HepG2 (cell line): ENCODE measurements around the gene ZNF771. TPM values are rescaled to one million over a fixed set of nuclear protein-coding genes. Genes with fewer than 3 reads are reported as not detected.

Experiments
- CCAR2 ChIP-seq: fragments of 200-400 bp; formaldehyde crosslinking; optimal IDR thresholded peaks from 2 replicates; pipeline ENCODE3; 2018; ENCODE audit warnings: low read depth, mild to moderate bottlenecking, low read length, moderate library complexity
- CCDC6 ChIP-seq: sonication (generic); formaldehyde crosslinking; IDR thresholded peaks from 2 replicates; pipeline ENCODE4 v1.8.1; 2022; ENCODE audit warnings: mild to moderate bottlenecking, missing genetic modification reagents, moderate library complexity
- ETV5 ChIP-seq: IDR thresholded peaks from 2 replicates; pipeline ENCODE4 v1.6.1; 2018; ENCODE audit warnings: missing biosample characterization, missing genetic modification reagents, inconsistent platforms, borderline replicate concordance
- HNRNPH1 ChIP-seq: fragments of 200-400 bp; formaldehyde crosslinking; optimal IDR thresholded peaks from 2 replicates; pipeline ENCODE3; 2017; ENCODE audit warnings: mild to moderate bottlenecking, low read depth, low read length
- ISX ChIP-seq: sonication (generic); formaldehyde crosslinking; conservative IDR thresholded peaks from 2 replicates; pipeline ENCODE4 v1.5.0; 2020; ENCODE audit warnings: missing genetic modification reagents
- NBN ChIP-seq: fragments of 450-650 bp; conservative IDR thresholded peaks from 2 replicates; pipeline ENCODE4 v1.6.1; 2017
- RFX5 ChIP-seq: IDR thresholded peaks from 2 replicates; pipeline ENCODE4 v1.6.1; 2011; ENCODE audit warnings: low read depth, low read length, improper control_type of control experiment
- YEATS4 ChIP-seq: sonication (generic); formaldehyde crosslinking; IDR thresholded peaks from 2 replicates; pipeline ENCODE4 v1.4.0; 2020; ENCODE audit warnings: missing genetic modification reagents, borderline replicate concordance
- ZBTB7B ChIP-seq: sonication (generic); formaldehyde crosslinking; IDR thresholded peaks from 2 replicates; pipeline ENCODE4 v1.4.0; 2020; ENCODE audit warnings: missing genetic modification reagents
- ZNF432 ChIP-seq: sonication (generic); formaldehyde crosslinking; IDR thresholded peaks from 2 replicates; pipeline ENCODE4 v1.5.0; 2020; ENCODE audit warnings: missing genetic modification reagents, mild to moderate bottlenecking, borderline replicate concordance
- ZNF446 ChIP-seq: sonication (generic); formaldehyde crosslinking; IDR thresholded peaks from 2 replicates; pipeline ENCODE4 v1.5.0; 2020; ENCODE audit warnings: mild to moderate bottlenecking, missing genetic modification reagents
- ZNF451 ChIP-seq: sonication (generic); formaldehyde crosslinking; IDR thresholded peaks from 2 replicates; pipeline ENCODE4 v1.5.0; 2020; ENCODE audit warnings: mild to moderate bottlenecking, missing genetic modification reagents
- ZNF512B ChIP-seq: sonication (generic); formaldehyde crosslinking; IDR thresholded peaks from 2 replicates; pipeline ENCODE4 v1.5.1; 2020; ENCODE audit warnings: missing genetic modification reagents, mild to moderate bottlenecking, borderline replicate concordance
- ZNF556 ChIP-seq: sonication (generic); formaldehyde crosslinking; IDR thresholded peaks from 2 replicates; pipeline ENCODE4 v1.4.0; 2020; ENCODE audit warnings: mild to moderate bottlenecking, missing genetic modification reagents, borderline replicate concordance
- ZNF597 ChIP-seq: sonication (generic); formaldehyde crosslinking; IDR thresholded peaks from 2 replicates; pipeline ENCODE4 v1.5.0; 2020; ENCODE audit warnings: missing genetic modification reagents
- ZNF619 ChIP-seq: sonication (generic); formaldehyde crosslinking; IDR thresholded peaks from 2 replicates; pipeline ENCODE4 v1.4.0; 2020; ENCODE audit warnings: mild to moderate bottlenecking, missing genetic modification reagents
- ZNF709 ChIP-seq: sonication (generic); formaldehyde crosslinking; IDR thresholded peaks from 2 replicates; pipeline ENCODE4 v1.5.0; 2020; ENCODE audit warnings: mild to moderate bottlenecking, missing genetic modification reagents
- polyA plus RNA-seq, 8 experiments: library from polyadenylated mRNA; depleted of rRNA in 3 of 8; stranded (reverse) in 7 of 8; unstranded in 1 of 8; fragments of >200 nt; fragmentation: Illumina TruSeq in 4 of 8; extraction: Trizol in 4 of 8; gene quantifications; 2 replicates each; pipeline versions ENCODE4 v1.2.1 to v1.2.3, GENCODE V29; 2011 to 2016; ENCODE audit warnings: low read depth in 4 of 8, missing spikeins in 1 of 8, mixed read lengths in 1 of 8; ENCODE audit not compliant: insufficient read depth in 1 of 8
- total RNA-seq, 5 experiments: library from RNA; depleted of rRNA; stranded (reverse); fragments of >200 nt; fragmentation: Illumina TruSeq; extraction: Trizol; gene quantifications; 2 replicates each; pipeline ENCODE4 v1.2.3, GENCODE V29; 2016; ENCODE audit warnings: low read depth in 1 of 5
- TF ChIP-seq, protein P1 (sequence below): sonication (generic); formaldehyde crosslinking; IDR thresholded peaks from 2 replicates; pipeline ENCODE4 v1.5.1; 2020; ENCODE audit warnings: mild to moderate bottlenecking, missing genetic modification reagents
- TF ChIP-seq, protein P2 (sequence below): IDR thresholded peaks from 2 replicates; pipeline ENCODE4 v1.6.1; 2016; ENCODE audit warnings: mild to moderate bottlenecking

The ZNF771 gene
- total and polyA plus RNA-seq, 2 of the 13 experiments (the other 11 are each of a cell fraction or from before 2014, with no cell fraction given) = 5.0 to 11.8 TPM

DNA sequence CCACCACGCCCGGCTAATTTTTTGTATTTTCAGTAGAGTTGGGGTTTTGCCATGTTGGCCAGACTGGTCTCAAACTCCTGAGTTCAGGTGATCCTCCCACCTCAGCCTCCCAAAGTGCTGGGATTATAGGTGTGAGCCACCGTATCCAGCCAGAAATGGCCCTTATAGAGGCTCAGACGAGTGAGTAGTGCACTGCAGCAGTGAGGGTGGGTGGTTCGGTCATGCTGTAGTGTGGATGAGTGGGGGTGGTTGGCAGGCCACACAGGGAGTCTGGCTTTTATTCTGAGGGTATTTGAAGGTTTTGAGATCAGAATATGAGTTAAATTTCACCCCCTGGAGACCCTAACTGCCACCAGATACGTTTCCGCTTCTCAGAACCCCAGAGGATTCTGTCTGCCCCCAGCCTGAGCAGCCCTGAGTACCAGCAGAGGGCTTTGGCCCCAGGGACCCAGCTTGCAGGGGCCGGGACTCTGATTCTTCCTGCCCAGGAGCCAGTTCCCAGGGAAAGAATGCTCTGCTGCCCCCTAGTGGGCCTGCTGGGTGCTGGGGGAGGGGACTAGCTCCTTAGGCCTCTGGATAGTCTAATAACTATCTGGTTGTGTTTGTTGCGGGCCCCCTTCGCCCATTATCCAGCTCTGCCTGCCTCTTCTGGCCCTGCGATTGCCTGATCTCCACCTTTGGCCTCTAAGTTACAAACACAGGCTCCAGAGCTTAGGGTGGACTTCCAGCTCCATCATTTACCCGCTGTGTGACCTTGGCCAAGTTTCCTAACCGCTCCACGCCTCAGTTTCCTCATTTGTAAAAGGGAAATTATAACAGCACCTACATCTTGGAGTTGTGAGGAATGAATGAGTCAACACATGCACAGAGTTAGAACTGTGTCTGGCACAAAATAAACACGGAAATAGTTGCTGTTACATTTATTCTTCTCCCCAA is 2.0 kb downstream of the ZNF771 start (continued):
- no peak for TF ChIP-seq HNRNPH1
- TF ChIP-seq RFX5 = no peak; the same call in 1 of the 2 replicates
- no peak for TF ChIP-seq CCDC6
- no peak for TF ChIP-seq CCAR2
- TF ChIP-seq, protein P1, sequence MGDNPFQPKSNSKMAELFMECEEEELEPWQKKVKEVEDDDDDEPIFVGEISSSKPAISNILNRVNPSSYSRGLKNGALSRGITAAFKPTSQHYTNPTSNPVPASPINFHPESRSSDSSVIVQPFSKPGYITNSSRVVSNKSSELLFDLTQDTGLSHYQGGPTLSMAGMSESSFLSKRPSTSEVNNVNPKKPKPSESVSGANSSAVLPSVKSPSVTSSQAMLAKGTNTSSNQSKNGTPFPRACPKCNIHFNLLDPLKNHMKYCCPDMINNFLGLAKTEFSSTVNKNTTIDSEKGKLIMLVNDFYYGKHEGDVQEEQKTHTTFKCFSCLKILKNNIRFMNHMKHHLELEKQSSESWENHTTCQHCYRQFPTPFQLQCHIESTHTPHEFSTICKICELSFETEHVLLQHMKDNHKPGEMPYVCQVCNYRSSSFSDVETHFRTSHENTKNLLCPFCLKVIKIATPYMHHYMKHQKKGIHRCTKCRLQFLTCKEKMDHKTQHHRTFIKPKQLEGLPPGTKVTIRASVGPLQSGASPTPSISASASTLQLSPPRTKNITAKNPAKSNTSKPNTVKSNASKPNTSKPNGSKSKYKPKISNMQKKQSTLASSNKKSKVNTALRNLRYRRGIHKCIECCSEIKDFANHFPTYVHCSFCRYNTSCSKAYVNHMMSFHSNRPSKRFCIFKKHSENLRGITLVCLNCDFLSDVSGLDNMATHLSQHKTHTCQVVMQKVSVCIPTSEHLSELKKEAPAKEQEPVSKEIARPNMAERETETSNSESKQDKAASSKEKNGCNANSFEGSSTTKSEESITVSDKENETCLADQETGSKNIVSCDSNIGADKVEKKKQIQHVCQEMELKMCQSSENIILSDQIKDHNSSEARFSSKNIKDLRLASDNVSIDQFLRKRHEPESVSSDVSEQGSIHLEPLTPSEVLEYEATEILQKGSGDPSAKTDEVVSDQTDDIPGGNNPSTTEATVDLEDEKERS (CRISPR knock-in tag) = no peak
- TF ChIP-seq ZBTB7B (CRISPR knock-in tag) = peak; percentile 86
- TF ChIP-seq, protein P2, sequence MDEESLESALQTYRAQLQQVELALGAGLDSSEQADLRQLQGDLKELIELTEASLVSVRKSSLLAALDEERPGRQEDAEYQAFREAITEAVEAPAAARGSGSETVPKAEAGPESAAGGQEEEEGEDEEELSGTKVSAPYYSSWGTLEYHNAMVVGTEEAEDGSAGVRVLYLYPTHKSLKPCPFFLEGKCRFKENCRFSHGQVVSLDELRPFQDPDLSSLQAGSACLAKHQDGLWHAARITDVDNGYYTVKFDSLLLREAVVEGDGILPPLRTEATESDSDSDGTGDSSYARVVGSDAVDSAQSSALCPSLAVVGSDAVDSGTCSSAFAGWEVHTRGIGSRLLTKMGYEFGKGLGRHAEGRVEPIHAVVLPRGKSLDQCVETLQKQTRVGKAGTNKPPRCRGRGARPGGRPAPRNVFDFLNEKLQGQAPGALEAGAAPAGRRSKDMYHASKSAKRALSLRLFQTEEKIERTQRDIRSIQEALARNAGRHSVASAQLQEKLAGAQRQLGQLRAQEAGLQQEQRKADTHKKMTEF = peak; percentile 73; the same call in 1 of the 2 replicates
- no peak for TF ChIP-seq ZNF446 (CRISPR knock-in tag)
- no peak for TF ChIP-seq ISX (CRISPR knock-in tag)
- TF ChIP-seq ZNF709 = no peak
- no peak for TF ChIP-seq NBN
- TF ChIP-seq ZNF556 = peak; percentile 48; the same call in 1 of the 2 replicates
- no peak for TF ChIP-seq ZNF432 (CRISPR knock-in tag)
- no peak; the same call in 1 of the 2 replicates for TF ChIP-seq YEATS4 (CRISPR knock-in tag)
- peak; percentile 71 for TF ChIP-seq ETV5 (CRISPR knock-in tag)
- TF ChIP-seq ZNF512B (CRISPR knock-in tag) = no peak
- no peak for TF ChIP-seq ZNF451 (CRISPR knock-in tag)
- TF ChIP-seq ZNF597 (CRISPR knock-in tag) = no peak
- TF ChIP-seq ZNF619 (CRISPR knock-in tag) = 0 out of 2 replicates have a peak, but pooled peaks have one; percentile 55
